Mesenchymal stem cell (in vitro differentiated cells and primary cell): Measurements from ENCODE around the gene PCNT.

Source experiments
- DNase-seq: peaks from one replicate; pipeline ENCODE4 v3.0.0-alpha.2; 2013
- H2AFZ ChIP-seq: one replicate; pipeline ENCODE4 v1.6.1; 2013; ENCODE audit warnings: low read depth, mild to moderate bottlenecking, control low read depth, inconsistent platforms, low read length, moderate library complexity
- H2AK5ac ChIP-seq: 2 replicates; pipeline ENCODE4 v1.6.1; 2013; ENCODE audit warnings: low read length, moderate library complexity, mild to moderate bottlenecking, inconsistent platforms; ENCODE audit not compliant: severe bottlenecking
- H2BK120ac ChIP-seq: one replicate; pipeline ENCODE4 v1.6.1; 2013; ENCODE audit warnings: low read depth, mild to moderate bottlenecking, inconsistent platforms, low read length, moderate library complexity
- H2BK12ac ChIP-seq, 2 experiments: one replicate each; pipeline ENCODE4 v1.6.1; 2013; ENCODE audit warnings: inconsistent platforms in 2 of 2, low read length in 2 of 2, mild to moderate bottlenecking in 2 of 2, moderate library complexity in 2 of 2, control low read depth in 1 of 2
- H2BK15ac ChIP-seq: one replicate; pipeline ENCODE4 v1.6.1; 2013; ENCODE audit warnings: mild to moderate bottlenecking, low read depth, inconsistent platforms; ENCODE audit not compliant: poor library complexity, severe bottlenecking
- H2BK5ac ChIP-seq: 2 replicates; pipeline ENCODE4 v1.6.1; 2013; ENCODE audit warnings: low read depth, mild to moderate bottlenecking, low read length, control low read depth, inconsistent platforms; ENCODE audit not compliant: poor library complexity, severe bottlenecking
- H3K14ac ChIP-seq, 2 experiments: one replicate each; pipeline ENCODE4 v1.6.1; 2013; ENCODE audit warnings: inconsistent platforms in 2 of 2, low read length in 2 of 2, control low read depth in 1 of 2, mild to moderate bottlenecking in 1 of 2, moderate library complexity in 1 of 2
- H3K18ac ChIP-seq, 2 experiments: one replicate each; pipeline ENCODE4 v1.6.1; 2013; ENCODE audit warnings: inconsistent platforms in 2 of 2, low read length in 2 of 2, control low read depth in 1 of 2, low read depth in 1 of 2, mild to moderate bottlenecking in 1 of 2
- H3K23ac ChIP-seq, 2 experiments: one replicate each; pipeline ENCODE4 v1.6.1; 2013; ENCODE audit warnings: inconsistent platforms in 2 of 2, low read length in 2 of 2, mild to moderate bottlenecking in 2 of 2, moderate library complexity in 2 of 2, control low read depth in 1 of 2
- H3K27ac ChIP-seq: 2 replicates; pipeline ENCODE4 v1.5.1; 2013; ENCODE audit warnings: mild to moderate bottlenecking, moderate library complexity, low read length, control low read depth, inconsistent platforms; ENCODE audit not compliant: poor library complexity, severe bottlenecking
- H3K27me3 ChIP-seq, 2 experiments: 2 replicates each; pipeline versions ENCODE4 v1.6.1 to v1.7.0; 2013; ENCODE audit warnings: low read length in 2 of 2, mild to moderate bottlenecking in 2 of 2, moderate library complexity in 2 of 2, control low read depth in 1 of 2, inconsistent platforms in 1 of 2; ENCODE audit not compliant: control insufficient read depth in 1 of 2, insufficient read depth in 1 of 2
- H3K36me3 ChIP-seq, 2 experiments: 2 replicates each; pipeline versions ENCODE4 v1.6.1 to v1.7.0; 2013; ENCODE audit warnings: low read length in 2 of 2, control low read depth in 1 of 2, inconsistent platforms in 1 of 2, low read depth in 1 of 2, mild to moderate bottlenecking in 1 of 2; ENCODE audit not compliant: insufficient read depth in 2 of 2, control insufficient read depth in 1 of 2
- H3K4ac ChIP-seq, 2 experiments: one replicate each; pipeline ENCODE4 v1.6.1; 2013; ENCODE audit warnings: inconsistent platforms in 2 of 2, low read length in 2 of 2, mild to moderate bottlenecking in 2 of 2, moderate library complexity in 2 of 2, control low read depth in 1 of 2, low read depth in 1 of 2
- H3K4me1 ChIP-seq: 2 replicates; pipeline ENCODE4 v1.6.1; 2013; ENCODE audit warnings: low read depth, low read length, control low read depth; ENCODE audit not compliant: control insufficient read depth, insufficient read depth
- H3K4me2 ChIP-seq: 2 replicates; pipeline ENCODE4 v1.6.1; 2013; ENCODE audit warnings: low read length, mild to moderate bottlenecking, inconsistent platforms; ENCODE audit not compliant: poor library complexity, severe bottlenecking
- H3K4me3 ChIP-seq, 2 experiments: 2 replicates each; pipeline versions ENCODE4 v1.5.1 to v1.7.0; 2013; ENCODE audit warnings: low read length in 2 of 2, mild to moderate bottlenecking in 2 of 2, control low read depth in 1 of 2, low read depth in 1 of 2; ENCODE audit not compliant: insufficient read depth in 1 of 2
- H3K79me1 ChIP-seq: replicated peaks from 2 replicates; pipeline ENCODE4 v1.6.1; 2013; ENCODE audit warnings: mild to moderate bottlenecking, control low read depth, low read length, inconsistent platforms; ENCODE audit not compliant: poor library complexity, severe bottlenecking
- H3K9ac ChIP-seq: 2 replicates; pipeline ENCODE4 v1.7.0; 2013; ENCODE audit warnings: mild to moderate bottlenecking, low read length, moderate library complexity
- H3K9me3 ChIP-seq: 2 replicates; pipeline ENCODE4 v1.7.0; 2013; ENCODE audit warnings: mild to moderate bottlenecking, low read length; ENCODE audit not compliant: control insufficient read depth
- H4K8ac ChIP-seq: one replicate; pipeline ENCODE4 v1.6.1; 2013; ENCODE audit warnings: inconsistent platforms, mild to moderate bottlenecking, low read length, moderate library complexity
- H4K91ac ChIP-seq: one replicate; pipeline ENCODE4 v1.6.1; 2013; ENCODE audit warnings: mild to moderate bottlenecking, low read length, inconsistent platforms
- WGBS: methylation state at CpG from one replicate; pipeline ENCODE4 v1.1.7; 2013; ENCODE audit warnings: mixed read lengths; 5-methylcytosine and 5-hydroxymethylcytosine counted together

PCNT gene

DNA sequence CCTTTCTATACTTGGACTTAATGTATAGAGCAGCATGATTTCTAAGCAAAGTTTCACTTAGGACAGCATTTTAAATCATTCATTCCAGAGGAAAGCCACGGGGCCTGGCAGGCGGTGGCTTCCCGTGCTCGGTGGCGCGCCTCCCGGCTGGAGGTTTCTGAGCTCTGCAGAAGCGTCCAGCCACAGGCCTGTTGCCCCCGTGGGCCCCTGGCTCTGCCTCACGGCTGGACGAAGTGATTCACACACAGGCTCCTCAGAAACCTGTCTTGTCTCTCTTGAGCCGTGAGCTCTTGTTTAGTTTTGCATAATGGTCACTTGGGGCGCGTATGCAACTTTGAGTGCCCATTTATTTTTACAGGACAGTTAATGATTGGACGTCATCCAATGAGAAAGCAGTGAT lies 112.7 kb downstream of the PCNT start:
- no peak overlapping the region for H4K8ac ChIP-seq
- H3K27me3 ChIP-seq = no peaks in the 10 kb centered on the region
- H3K4me1 ChIP-seq = no peaks in the 10 kb centered on the region
- H3K36me3 ChIP-seq = peaks cover 71 to 80% of the 10 kb centered on the region in 2 experiments
- no peak overlapping the region for H3K14ac ChIP-seq
- H2BK120ac ChIP-seq = no peak overlapping the region
- no peaks in the 10 kb centered on the region for H3K9me3 ChIP-seq
- H3K4ac ChIP-seq = no peak overlapping the region
- no peak overlapping the region for H3K18ac ChIP-seq
- H2BK15ac ChIP-seq = no peak overlapping the region
- H3K23ac ChIP-seq = no peak overlapping the region
- H3K27ac ChIP-seq = no peak overlapping the region
- no peak overlapping the region for H3K4me3 ChIP-seq
- 92% methylated on average over 15 of the region's 15 CpGs for WGBS
- no peak overlapping the region for H2AFZ ChIP-seq
- no peak overlapping the region for H3K9ac ChIP-seq
- no peak overlapping the region for H2BK12ac ChIP-seq
- DNase-seq = no peak
- peaks cover 24% of the 10 kb centered on the region for H3K79me1 ChIP-seq
- no peak overlapping the region for H2AK5ac ChIP-seq
- no peak overlapping the region for H3K4me2 ChIP-seq
- no peak overlapping the region for H2BK5ac ChIP-seq
- H4K91ac ChIP-seq = no peak overlapping the region

DNA sequence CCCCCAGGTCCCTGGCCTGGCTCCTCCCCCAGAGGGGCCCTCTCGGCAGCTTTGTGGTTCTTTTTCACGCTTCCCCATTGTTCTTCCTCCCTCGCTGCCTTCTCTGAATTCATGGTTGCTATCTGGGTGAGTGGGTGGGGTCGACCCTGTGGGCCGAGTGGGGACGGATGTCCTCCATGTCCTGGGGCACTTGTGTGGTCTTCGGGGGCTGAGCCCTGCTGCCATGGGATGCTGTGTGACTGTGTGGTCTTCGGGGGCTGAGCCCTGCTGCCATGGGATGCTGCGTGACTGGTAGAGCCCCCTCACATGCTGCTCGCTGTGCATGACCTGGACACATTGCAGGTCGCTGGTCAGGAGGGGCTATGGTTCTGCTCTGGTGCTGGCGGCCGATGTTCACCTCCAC lies 113.1 kb downstream of the PCNT start:
- no peak overlapping the region for H3K9ac ChIP-seq
- no peaks in the 10 kb centered on the region for H3K4me1 ChIP-seq
- H3K4me2 ChIP-seq = no peak overlapping the region
- H2BK15ac ChIP-seq = no peak overlapping the region
- H2BK5ac ChIP-seq = no peak overlapping the region
- no peak overlapping the region for H3K18ac ChIP-seq
- no peak overlapping the region for H2AK5ac ChIP-seq
- no peak overlapping the region for H3K4ac ChIP-seq
- H3K23ac ChIP-seq = no peak overlapping the region
- no peak overlapping the region for H2BK120ac ChIP-seq
- H3K79me1 ChIP-seq = peaks cover 24% of the 10 kb centered on the region
- H3K9me3 ChIP-seq = no peaks in the 10 kb centered on the region
- 96% methylated on average over 13 of the region's 13 CpGs for WGBS
- H2AFZ ChIP-seq = no peak overlapping the region
- no peaks in the 10 kb centered on the region for H3K27me3 ChIP-seq
- H4K91ac ChIP-seq = peak overlapping the region; percentile 45
- H3K36me3 ChIP-seq = peaks cover 71 to 80% of the 10 kb centered on the region in 2 experiments
- no peak for DNase-seq
- H3K14ac ChIP-seq = no peak overlapping the region
- no peak overlapping the region for H3K4me3 ChIP-seq
- no peak overlapping the region for H3K27ac ChIP-seq
- no peak overlapping the region for H2BK12ac ChIP-seq
- no peak overlapping the region for H4K8ac ChIP-seq

- Histone ChIP-seq H2BK15ac (no peak overlapping the region), H3K4me2 (no peak overlapping the region)
- 90% methylated on average over 13 of the region's 13 CpGs for WGBS
Observed at GRCh38 chr21:46437511-46437910, 113.6 kb downstream of the PCNT start.

GRCh38 chr21:46438241-46438640 lies 114.3 kb downstream of the PCNT start:
- Histone ChIP-seq H3K4me1 (no peaks in the 10 kb centered on the region), H4K91ac (no peak overlapping the region), H3K27me3 (no peaks in the 10 kb centered on the region), H2AFZ (no peak overlapping the region), H3K9ac (no peak overlapping the region), H3K27ac (no peak overlapping the region), H3K4ac (no peak overlapping the region), H3K4me2 (no peak overlapping the region), H2AK5ac (no peak overlapping the region), H2BK12ac (no peak overlapping the region), H2BK15ac (no peak overlapping the region), H3K4me3 (no peak overlapping the region), H3K36me3 (peaks cover 75 to 86% of the 10 kb centered on the region in 2 experiments), H4K8ac (peak overlapping the region; percentile 24), H3K14ac (no peak overlapping the region), H2BK120ac (no peak overlapping the region), H3K79me1 (peaks cover 30% of the 10 kb centered on the region), H3K23ac (no peak overlapping the region), H3K18ac (no peak overlapping the region), H2BK5ac (no peak overlapping the region), H3K9me3 (no peaks in the 10 kb centered on the region)
- DNase-seq = no peak
- WGBS = 98% methylated on average over 10 of the region's 11 CpGs

More at GRCh38 chr21:46437511-46437910, 113.6 kb downstream of the PCNT start:
- H3K9me3 ChIP-seq = no peaks in the 10 kb centered on the region
- peaks cover 74 to 80% of the 10 kb centered on the region in 2 experiments for H3K36me3 ChIP-seq
- H2AFZ ChIP-seq = no peak overlapping the region
- H3K4ac ChIP-seq = no peak overlapping the region
- no peak overlapping the region for H4K8ac ChIP-seq
- no peak for DNase-seq
- H2BK12ac ChIP-seq = no peak overlapping the region
- no peak overlapping the region for H4K91ac ChIP-seq
- no peak overlapping the region for H3K18ac ChIP-seq
- no peaks in the 10 kb centered on the region for H3K4me1 ChIP-seq
- no peak overlapping the region for H3K9ac ChIP-seq
- H3K14ac ChIP-seq = no peak overlapping the region
- no peak overlapping the region for H2AK5ac ChIP-seq
- H3K4me3 ChIP-seq = no peak overlapping the region
- peaks cover 28% of the 10 kb centered on the region for H3K79me1 ChIP-seq
- no peak overlapping the region for H3K27ac ChIP-seq
- no peaks in the 10 kb centered on the region for H3K27me3 ChIP-seq
- H2BK120ac ChIP-seq = no peak overlapping the region
- no peak overlapping the region for H2BK5ac ChIP-seq
- H3K23ac ChIP-seq = no peak overlapping the region
